Mononuclear cell (primary cell): ENCODE measurements around the gene HTR4. TPM values are rescaled to one million over a fixed set of nuclear protein-coding genes. Genes with fewer than 3 reads are reported as not detected.

Experiments
- H3K27me3 ChIP-seq: 2 replicates; pipeline ENCODE4 v1.6.0; 2011; ENCODE audit warnings: low read length, control low read depth; ENCODE audit not compliant: insufficient read depth
- H3K4me1 ChIP-seq: 2 replicates; pipeline ENCODE4 v1.5.1; 2011; ENCODE audit warnings: mild to moderate bottlenecking, low read length, control low read depth; ENCODE audit not compliant: insufficient read depth
- H3K4me3 ChIP-seq: 2 replicates; pipeline ENCODE4 v1.5.1; 2011; ENCODE audit warnings: mild to moderate bottlenecking, low read length, moderate library complexity
- H3K9me3 ChIP-seq: 2 replicates; pipeline ENCODE4 v1.5.1; 2011; ENCODE audit warnings: low read depth, mild to moderate bottlenecking, control low read depth, low read length
- total RNA-seq: library from RNA; depleted of rRNA; stranded (reverse); fragments of >200 nt; gene quantifications from one replicate; pipeline ENCODE4 v1.2.3, GENCODE V29; 2012

The HTR4 gene
- total RNA-seq, 1 donor = not detected

DNA sequence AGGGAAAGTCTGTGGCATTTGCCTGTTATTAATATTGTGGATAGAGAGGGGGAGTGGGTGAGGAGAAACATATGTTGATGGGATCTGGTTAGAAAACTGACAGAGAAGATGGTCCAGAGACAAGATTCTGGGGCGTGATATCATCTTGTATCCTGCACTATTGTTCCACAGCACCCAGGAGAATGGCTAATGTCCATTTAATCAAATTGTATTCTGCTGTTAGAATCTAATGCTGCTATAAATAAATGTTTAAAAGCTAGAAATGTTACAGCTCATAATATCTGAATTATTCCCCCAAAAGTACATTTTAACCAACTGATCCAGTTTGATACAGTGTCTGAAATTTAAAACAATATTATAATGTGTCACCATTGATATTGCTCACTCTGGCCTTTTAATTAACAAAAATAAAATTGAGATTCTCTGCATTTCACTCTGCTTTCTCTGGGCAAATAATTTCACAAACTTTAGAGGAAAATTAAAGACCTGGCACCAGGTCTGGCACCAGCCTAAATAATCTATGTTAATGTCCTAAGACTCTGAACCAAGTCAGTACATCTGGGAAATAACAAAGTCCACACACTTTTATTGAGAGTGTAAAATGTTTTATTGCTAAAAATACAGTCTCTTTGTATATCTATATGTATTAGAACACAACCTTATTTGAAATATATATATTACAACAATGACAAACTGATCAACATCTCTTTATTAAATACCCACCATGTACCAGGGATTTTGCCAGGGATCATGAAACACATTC, 18.8 kb downstream of the HTR4 start:
- no peaks in the 10 kb centered on the region for H3K4me1 ChIP-seq
- peaks cover 17% of the 10 kb centered on the region for H3K27me3 ChIP-seq
- H3K4me3 ChIP-seq = no peak overlapping the region
- no peaks in the 10 kb centered on the region for H3K9me3 ChIP-seq

DNA sequence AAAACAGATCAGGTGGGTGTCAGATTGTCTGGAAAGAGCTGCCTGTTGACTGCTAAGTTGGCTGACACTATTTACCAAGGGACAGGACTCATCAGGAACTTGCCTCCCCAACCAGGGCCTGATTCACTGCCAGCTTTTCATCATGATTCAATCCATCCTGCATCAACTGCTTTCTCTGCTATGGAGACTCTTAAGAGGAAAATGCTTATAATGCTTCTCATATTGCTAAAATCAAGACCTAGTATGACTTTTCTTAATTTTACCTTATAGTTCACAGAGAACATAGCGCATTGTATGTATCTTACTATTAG, 21.3 kb downstream of the HTR4 start:
- no peak overlapping the region for H3K4me3 ChIP-seq

DNA sequence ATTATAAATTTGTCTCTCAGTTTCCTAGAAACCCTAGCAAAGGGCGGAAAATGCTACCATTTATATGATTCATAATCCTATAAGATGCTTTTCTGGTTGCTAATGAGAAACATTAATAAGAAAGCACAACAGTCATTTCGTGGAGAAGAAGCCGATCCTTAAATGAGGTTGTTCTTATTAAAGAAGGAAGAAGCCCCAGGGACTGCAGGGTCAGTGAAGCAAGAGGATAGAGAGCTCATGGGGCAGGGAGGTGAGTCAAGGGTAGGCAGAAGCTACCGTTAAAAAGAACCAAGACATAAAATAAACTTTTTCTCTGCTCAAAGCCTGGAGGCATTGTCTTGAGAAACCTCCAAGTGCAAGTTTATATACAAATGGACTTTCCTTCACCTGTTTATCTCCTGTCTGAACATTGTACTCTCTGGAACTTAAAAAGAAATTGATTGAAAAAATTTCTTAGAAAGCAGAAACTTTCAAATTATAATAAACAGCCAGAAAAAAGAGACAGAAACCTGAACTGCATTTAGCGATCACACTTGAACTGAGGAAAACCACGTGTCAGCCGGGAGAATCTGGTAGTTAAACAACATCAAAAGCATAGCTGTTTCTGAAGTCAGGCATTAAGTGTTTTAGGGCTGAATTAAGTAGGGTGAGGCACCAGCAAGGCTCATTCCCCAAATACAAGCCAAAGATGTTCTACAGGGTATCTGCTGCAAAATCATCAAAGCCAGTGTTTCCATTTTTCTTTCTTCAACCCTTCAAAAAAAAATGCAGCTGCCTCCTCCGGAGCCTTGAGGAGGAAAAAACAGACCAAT, 21.9 kb downstream of the HTR4 start:
- Histone ChIP-seq H3K9me3 (no peaks in the 10 kb centered on the region), H3K4me3 (no peak overlapping the region), H3K4me1 (no peaks in the 10 kb centered on the region), H3K27me3 (peaks cover 17% of the 10 kb centered on the region)

More for the DNA sequence above, 21.3 kb downstream of the HTR4 start:
- no peaks in the 10 kb centered on the region for H3K4me1 ChIP-seq
- H3K9me3 ChIP-seq = no peaks in the 10 kb centered on the region
- peaks cover 17% of the 10 kb centered on the region for H3K27me3 ChIP-seq

- no peaks in the 10 kb centered on the region for H3K9me3 ChIP-seq
- no peak overlapping the region for H3K4me3 ChIP-seq
- H3K27me3 ChIP-seq = peaks cover 8% of the 10 kb centered on the region
- H3K4me1 ChIP-seq = no peaks in the 10 kb centered on the region
These were observed 27.3 kb downstream of the HTR4 start for GRCh38 chr5:148626986-148627385.

- H3K27me3 ChIP-seq = peaks cover 7% of the 10 kb centered on the region
- no peaks in the 10 kb centered on the region for H3K9me3 ChIP-seq
- H3K4me1 ChIP-seq = peaks cover 2% of the 10 kb centered on the region
- H3K4me3 ChIP-seq = no peak overlapping the region
These were observed 28.2 kb downstream of the HTR4 start for GRCh38 chr5:148626081-148626613.

GRCh38 chr5:148625250-148625649, 29.1 kb downstream of the HTR4 start:
- Histone ChIP-seq H3K4me3 (no peak overlapping the region), H3K9me3 (no peaks in the 10 kb centered on the region), H3K4me1 (peaks cover 4% of the 10 kb centered on the region), H3K27me3 (peaks cover 4% of the 10 kb centered on the region)

- Histone ChIP-seq H3K9me3 (no peaks in the 10 kb centered on the region), H3K4me1 (peaks cover 8% of the 10 kb centered on the region), H3K4me3 (no peak overlapping the region), H3K27me3 (peaks cover 4% of the 10 kb centered on the region)
These were observed 30.6 kb downstream of the HTR4 start for GRCh38 chr5:148623741-148624140.

DNA sequence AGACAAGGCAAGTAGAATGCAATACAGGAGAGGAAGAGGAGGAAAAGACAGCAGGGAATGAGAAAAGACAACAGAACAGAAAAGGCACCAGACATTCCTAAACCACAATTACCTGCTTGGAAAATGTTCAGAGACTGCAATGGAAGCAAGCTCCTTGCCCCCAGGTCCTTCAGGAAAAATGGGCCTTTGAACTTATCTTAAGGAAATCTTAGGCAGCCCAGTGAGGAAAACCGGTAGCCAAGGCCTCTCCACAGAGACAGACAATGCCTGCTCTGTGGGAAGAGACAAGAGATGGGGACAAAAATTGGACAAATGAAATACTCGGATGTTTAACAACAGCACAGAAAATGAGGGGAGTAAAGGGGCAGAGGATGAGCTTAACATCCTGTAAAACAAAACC, 31.2 kb downstream of the HTR4 start:
- H3K27me3 ChIP-seq = peaks cover 4% of the 10 kb centered on the region
- no peak overlapping the region for H3K4me3 ChIP-seq
- peaks cover 8% of the 10 kb centered on the region for H3K4me1 ChIP-seq
- H3K9me3 ChIP-seq = no peaks in the 10 kb centered on the region

DNA sequence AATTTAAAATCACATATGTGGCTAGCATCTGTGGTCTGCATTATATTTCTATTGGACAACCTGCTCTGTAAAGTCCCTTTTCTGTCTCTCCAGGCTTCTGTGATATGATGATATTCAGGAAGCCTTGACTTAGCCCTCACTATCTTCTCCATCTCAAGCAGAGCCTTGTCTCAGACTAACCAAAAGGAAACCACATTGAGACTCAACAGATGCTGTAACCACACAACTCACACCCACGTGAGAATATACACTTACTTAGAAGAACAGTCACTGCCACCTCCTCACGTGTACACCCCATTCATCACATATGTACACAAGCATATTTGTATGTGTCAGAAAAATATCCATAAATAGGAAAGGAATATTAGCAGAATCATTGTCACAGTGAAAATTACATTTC, 33.6 kb downstream of the HTR4 start:
- Histone ChIP-seq H3K4me1 (peaks cover 8% of the 10 kb centered on the region), H3K9me3 (no peaks in the 10 kb centered on the region), H3K4me3 (no peak overlapping the region), H3K27me3 (peaks cover 4% of the 10 kb centered on the region)

GRCh38 chr5:148620091-148620490, 34.2 kb downstream of the HTR4 start:
- Histone ChIP-seq H3K4me3 (no peak overlapping the region), H3K27me3 (peaks cover 4% of the 10 kb centered on the region), H3K4me1 (peaks cover 8% of the 10 kb centered on the region), H3K9me3 (no peaks in the 10 kb centered on the region)

GRCh38 chr5:148619484-148619883, 34.8 kb downstream of the HTR4 start:
- H3K4me1 ChIP-seq = peaks cover 8% of the 10 kb centered on the region
- no peak overlapping the region for H3K4me3 ChIP-seq
- peaks cover 4% of the 10 kb centered on the region for H3K27me3 ChIP-seq
- no peaks in the 10 kb centered on the region for H3K9me3 ChIP-seq

- Histone ChIP-seq H3K9me3 (no peaks in the 10 kb centered on the region), H3K27me3 (no peaks in the 10 kb centered on the region), H3K4me1 (peaks cover 5% of the 10 kb centered on the region), H3K4me3 (no peak overlapping the region)
These were observed 38.6 kb downstream of the HTR4 start for GRCh38 chr5:148615644-148616275.

DNA sequence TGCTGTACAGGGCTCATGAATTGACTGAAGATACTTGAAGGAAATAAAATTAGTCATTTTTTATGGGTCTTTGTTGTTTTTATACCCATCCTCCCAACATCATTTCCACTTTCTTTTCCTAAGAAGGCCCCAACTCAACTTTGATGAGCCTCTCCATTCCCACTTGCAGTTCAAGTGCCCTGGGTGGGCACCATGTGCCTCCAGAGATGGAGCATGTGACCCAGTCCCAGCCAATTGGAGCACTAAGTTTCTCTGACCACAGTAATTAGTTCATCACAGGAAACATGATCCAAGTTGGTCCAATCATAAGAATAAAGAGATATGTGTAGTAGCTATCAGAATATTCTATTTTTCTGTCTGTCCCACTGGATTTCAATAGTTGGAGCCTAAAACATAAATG, 46.9 kb downstream of the HTR4 start:
- Histone ChIP-seq H3K4me3 (no peak overlapping the region), H3K9me3 (no peaks in the 10 kb centered on the region), H3K4me1 (no peaks in the 10 kb centered on the region), H3K27me3 (no peaks in the 10 kb centered on the region)

- Histone ChIP-seq H3K27me3 (no peaks in the 10 kb centered on the region), H3K9me3 (no peaks in the 10 kb centered on the region), H3K4me3 (no peak overlapping the region), H3K4me1 (no peaks in the 10 kb centered on the region)
These were observed 48.0 kb downstream of the HTR4 start for GRCh38 chr5:148606296-148606695.

DNA sequence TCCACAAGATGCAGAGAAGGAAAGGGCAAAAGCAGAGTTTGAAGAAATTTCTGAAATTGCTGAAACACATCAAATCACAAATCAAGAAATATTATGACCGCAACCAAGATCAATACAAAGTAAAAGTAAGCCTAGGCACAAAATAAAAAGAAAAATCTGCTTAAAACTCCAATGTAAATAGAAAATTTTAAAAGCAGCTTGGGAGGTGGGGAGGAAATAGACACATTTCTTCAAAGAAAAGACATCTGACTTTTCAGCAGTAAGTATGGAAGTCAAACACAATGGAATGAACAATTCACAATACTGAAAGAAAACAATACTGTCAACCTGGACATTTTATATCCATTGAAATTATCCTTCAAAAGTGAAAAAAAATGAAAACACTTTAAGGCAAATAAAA, 55.1 kb downstream of the HTR4 start:
- no peak overlapping the region for H3K4me3 ChIP-seq
- no peaks in the 10 kb centered on the region for H3K4me1 ChIP-seq
- peaks cover 7% of the 10 kb centered on the region for H3K9me3 ChIP-seq
- H3K27me3 ChIP-seq = no peaks in the 10 kb centered on the region
